DND-41 (cell line): ENCODE results near the gene GRIK3.

Experiments
- ATAC-seq: fragments of 200-7000 bp; cut with Tn5 transposase; 3 replicates; pipeline ENCODE4 v1.9.1; 2021; ENCODE audit warnings: low read depth; ENCODE audit not compliant: insufficient read depth
- DNase-seq: peaks from one replicate; pipeline ENCODE4 v3.0.0-alpha.2; 2020
- H2AFZ ChIP-seq: 2 replicates; pipeline ENCODE4 v1.6.0; 2012; ENCODE audit warnings: low read depth, low read length
- H3K27ac ChIP-seq: 2 replicates; pipeline ENCODE4 v1.5.1; 2012; ENCODE audit warnings: low read length, inconsistent platforms
- H3K27me3 ChIP-seq: fragments of 200-600 bp; sonication (generic); 2 replicates; pipeline ENCODE4 v1.6.0; 2012; ENCODE audit warnings: low read length, mild to moderate bottlenecking, inconsistent platforms; ENCODE audit not compliant: insufficient read depth, poor library complexity
- H3K36me3 ChIP-seq: 2 replicates; pipeline ENCODE4 v1.5.1; 2012; ENCODE audit warnings: low read length, inconsistent platforms; ENCODE audit not compliant: insufficient read depth
- H3K4me1 ChIP-seq: 2 replicates; pipeline ENCODE4 v1.5.1; 2012; ENCODE audit warnings: mild to moderate bottlenecking, low read length; ENCODE audit not compliant: insufficient read depth
- H3K4me2 ChIP-seq: 2 replicates; pipeline ENCODE4 v1.6.0; 2012; ENCODE audit warnings: mild to moderate bottlenecking, moderate library complexity, low read length, inconsistent platforms; ENCODE audit not compliant: insufficient read depth
- H3K4me3 ChIP-seq, 2 experiments: fragments of 200-600 bp in 1 of 2; shearing (Covaris generic) in 1 of 2; 2 replicates each; pipeline ENCODE4 v1.5.1; 2012 to 2016; ENCODE audit warnings: inconsistent platforms in 2 of 2, low read length in 2 of 2, mild to moderate bottlenecking in 2 of 2, low read depth in 1 of 2, moderate library complexity in 1 of 2
- H3K79me2 ChIP-seq: 2 replicates; pipeline ENCODE4 v1.6.0; 2012; ENCODE audit warnings: low read length, inconsistent platforms; ENCODE audit not compliant: insufficient read depth
- H3K9ac ChIP-seq: 2 replicates; pipeline ENCODE4 v1.6.0; 2012; ENCODE audit warnings: low read depth, mild to moderate bottlenecking, inconsistent platforms, low read length, moderate library complexity
- H3K9me3 ChIP-seq: 2 replicates; pipeline ENCODE4 v1.5.1; 2012; ENCODE audit warnings: low read length, moderate library complexity, mild to moderate bottlenecking, inconsistent platforms; ENCODE audit not compliant: insufficient read depth, severe bottlenecking
- H4K20me1 ChIP-seq: 2 replicates; pipeline ENCODE4 v1.6.0; 2012; ENCODE audit warnings: low read length; ENCODE audit not compliant: insufficient read depth
- CTCF ChIP-seq: IDR thresholded peaks from 2 replicates; pipeline ENCODE4 v1.5.1; 2012; ENCODE audit warnings: borderline replicate concordance, low read length, moderate library complexity, mild to moderate bottlenecking; ENCODE audit not compliant: poor library complexity, severe bottlenecking; ENCODE audit errors: extremely low read depth
- EZH2 ChIP-seq: IDR thresholded peaks from 3 replicates; pipeline ENCODE4 v1.6.1; 2012; ENCODE audit warnings: borderline replicate concordance, low read depth, mild to moderate bottlenecking, moderate library complexity, low read length, inconsistent platforms; ENCODE audit not compliant: severe bottlenecking

GRIK3 gene

GRCh38 chr1:36869054-36869453 lies 165.3 kb downstream of the GRIK3 start:
- H3K4me1 ChIP-seq: no peaks in the 10 kb centered on the region
- no peak overlapping the region for H3K4me3 ChIP-seq
- H3K9ac ChIP-seq: no peak overlapping the region
- no peaks in the 10 kb centered on the region; the same call in 1 of the 2 replicates for H4K20me1 ChIP-seq
- no peak overlapping the region for H3K27ac ChIP-seq
- H3K36me3 ChIP-seq: no peaks in the 10 kb centered on the region
- H2AFZ ChIP-seq: no peak overlapping the region
- no peak for ATAC-seq
- no peak for DNase-seq
- no peaks in the 10 kb centered on the region for H3K79me2 ChIP-seq
- TF ChIP-seq EZH2 (no peak), CTCF (no peak)
- no peak overlapping the region for H3K4me2 ChIP-seq
- H3K9me3 ChIP-seq: no peaks in the 10 kb centered on the region
- H3K27me3 ChIP-seq: peaks cover 7% of the 10 kb centered on the region

- Histone ChIP-seq H2AFZ (no peak overlapping the region), H3K9me3 (no peaks in the 10 kb centered on the region), H3K9ac (no peak overlapping the region), H4K20me1 (no peaks in the 10 kb centered on the region; the same call in 1 of the 2 replicates), H3K27ac (no peak overlapping the region), H3K4me1 (no peaks in the 10 kb centered on the region), H3K4me2 (no peak overlapping the region), H3K4me3 (no peak overlapping the region), H3K27me3 (peaks cover 6% of the 10 kb centered on the region), H3K79me2 (no peaks in the 10 kb centered on the region), H3K36me3 (no peaks in the 10 kb centered on the region)
- no peak for DNase-seq
- TF ChIP-seq CTCF (no peak), EZH2 (no peak)
- no peak for ATAC-seq
Measured at GRCh38 chr1:36867575-36867974, 166.7 kb downstream of the GRIK3 start.

- Histone ChIP-seq H3K27ac (no peak overlapping the region), H3K4me3 (no peak overlapping the region), H3K4me1 (no peaks in the 10 kb centered on the region), H3K4me2 (no peak overlapping the region), H3K79me2 (no peaks in the 10 kb centered on the region), H3K9me3 (no peaks in the 10 kb centered on the region), H4K20me1 (0 out of 2 replicates have a peak, but pooled peaks cover under 1% of the 10 kb centered on the region), H3K27me3 (peaks cover 6% of the 10 kb centered on the region), H2AFZ (no peak overlapping the region), H3K9ac (no peak overlapping the region), H3K36me3 (no peaks in the 10 kb centered on the region)
- ATAC-seq: no peak
- TF ChIP-seq EZH2: no peak
- no peak for TF ChIP-seq CTCF
- no peak for DNase-seq
Measured at GRCh38 chr1:36866169-36866814, 168.0 kb downstream of the GRIK3 start.
